Activated CD8-positive, alpha-beta memory T cell treated with anti-CD3 and anti-CD28 coated beads, Interleukin-2, amount 50 U/mL, for 24 hours (primary cell): ENCODE measurements around the gene GPBAR1.

Experiments
- DNase-seq: peaks from one replicate; pipeline ENCODE4 v3.0.0-alpha.2; 2020; ENCODE audit errors: extremely low read depth

Gene GPBAR1

GRCh38 chr2:218286570-218287459, 26.0 kb downstream of the GPBAR1 start:
- DNase-seq: peak; percentile 56

GRCh38 chr2:218289639-218290315, 29.0 kb downstream of the GPBAR1 start:
- no peak for DNase-seq

- no peak for DNase-seq
Measured at GRCh38 chr2:218290316-218291261, 29.8 kb downstream of the GPBAR1 start.

GRCh38 chr2:218291318-218292047, 30.7 kb downstream of the GPBAR1 start:
- no peak for DNase-seq

- DNase-seq: no peak
Measured at GRCh38 chr2:218292048-218293014, 31.5 kb downstream of the GPBAR1 start, which contains the start of gene TMBIM1. TSS of gene TMBIM1 (minus strand) at chr2:218292503. CDS start at chr2:218282141, 10,362 bp downstream.

GRCh38 chr2:218293715-218294429, 33.1 kb downstream of the GPBAR1 start:
- no peak for DNase-seq

- no peak for DNase-seq
Measured at GRCh38 chr2:218294430-218295022, 33.7 kb downstream of the GPBAR1 start.

GRCh38 chr2:218295029-218295428, 34.2 kb downstream of the GPBAR1 start:
- no peak for DNase-seq

- no peak for DNase-seq
Measured at GRCh38 chr2:218296200-218296599, 35.4 kb downstream of the GPBAR1 start.

- no peak for DNase-seq
Measured at GRCh38 chr2:218296847-218297246, 36.0 kb downstream of the GPBAR1 start.

GRCh38 chr2:218298314-218298875, 37.6 kb downstream of the GPBAR1 start:
- DNase-seq: no peak

GRCh38 chr2:218300141-218300540, 39.3 kb downstream of the GPBAR1 start:
- no peak for DNase-seq

- peak; percentile 81 for DNase-seq
Measured at GRCh38 chr2:218301176-218301819, 40.5 kb downstream of the GPBAR1 start.

- no peak for DNase-seq
Measured at GRCh38 chr2:218305383-218305782, 44.6 kb downstream of the GPBAR1 start.

- no peak for DNase-seq
Measured at GRCh38 chr2:218306184-218306920, 45.5 kb downstream of the GPBAR1 start.

- DNase-seq: no peak
Measured at GRCh38 chr2:218307415-218308090, 46.7 kb downstream of the GPBAR1 start.
